SK-N-SH (cell line): ENCODE data around the gene SEMA4G. TPM values are rescaled to one million over a fixed set of nuclear protein-coding genes. Genes with fewer than 3 reads are reported as not detected.
A peak's percentile ranks its signal among the peaks of the same experiment; 100 is the strongest.

Source experiments
- CTCF ChIA-PET: fragments of 300-600, 350-600 bp; formaldehyde crosslinking; extraction: SDS; loops from one replicate; lab custom pipeline; 2021; lab: Yijun Ruan, JAX
- POLR2A ChIA-PET: fragments of 350-600 bp; sonication (Branson Sonifier 250); formaldehyde crosslinking; extraction: SDS; loops from one replicate; lab custom pipeline; 2020; ENCODE audit warnings: antibody characterized with exemption, inconsistent platforms; lab: Yijun Ruan, JAX
- DNase-seq: peaks from one replicate; pipeline ENCODE4 v3.0.0; 2012
- H2AFZ ChIP-seq: fragments of 200-600 bp; sonication (generic); 2 replicates; pipeline ENCODE4 v1.8.1; 2016; ENCODE audit warnings: antibody characterized with exemption, mild to moderate bottlenecking, low read depth
- H3F3A ChIP-seq: fragments of 200-600 bp; sonication (generic); replicated peaks from 2 replicates; pipeline ENCODE3; 2016; ENCODE audit warnings: antibody characterized with exemption, mild to moderate bottlenecking; ENCODE audit not compliant: insufficient read depth
- H3K27ac ChIP-seq, 2 experiments: fragments of 200-500 bp in 1 of 2; fragments of 200-600 bp in 1 of 2; sonication (Bioruptor generic) in 1 of 2; sonication (generic), shearing (Covaris generic) in 1 of 2; 2 replicates each; pipeline versions ENCODE4 v1.5.1 to v1.6.1; 2014 to 2016; ENCODE audit warnings: low read depth in 2 of 2, inconsistent platforms in 1 of 2, low read length in 1 of 2, mild to moderate bottlenecking in 1 of 2, mixed read lengths in 1 of 2
- H3K27me3 ChIP-seq: fragments of 200-600 bp; sonication (generic), shearing (Covaris generic); 2 replicates; pipeline ENCODE4 v1.6.1; 2016; ENCODE audit warnings: mixed run types; ENCODE audit not compliant: insufficient read depth
- H3K36me3 ChIP-seq, 2 experiments: fragments of 200-500 bp in 1 of 2; fragments of 200-600 bp in 1 of 2; sonication (Bioruptor generic) in 1 of 2; sonication (generic) in 1 of 2; replicated peaks in 1 of 2; 2 replicates each; pipeline versions ENCODE3 to v1.5.1; 2014 to 2016; ENCODE audit warnings: low read length in 1 of 2, mild to moderate bottlenecking in 1 of 2; ENCODE audit not compliant: insufficient read depth in 2 of 2, control insufficient read depth in 1 of 2
- H3K4me1 ChIP-seq, 2 experiments: fragments of 200-500 bp in 1 of 2; fragments of 200-600 bp in 1 of 2; sonication (Bioruptor generic) in 1 of 2; sonication (generic), shearing (Covaris generic) in 1 of 2; 2 replicates each; pipeline versions ENCODE4 v1.5.1 to v1.6.1; 2014 to 2016; ENCODE audit warnings: low read depth in 1 of 2, low read length in 1 of 2, mixed run types in 1 of 2; ENCODE audit not compliant: insufficient read depth in 2 of 2, control insufficient read depth in 1 of 2
- H3K4me2 ChIP-seq: fragments of 200-600 bp; sonication (generic), shearing (Covaris generic); 2 replicates; pipeline ENCODE4 v1.6.1; 2017; ENCODE audit warnings: mixed run types
- H3K4me3 ChIP-seq, 2 experiments: fragments of 200-500 bp in 1 of 2; fragments of 200-600 bp in 1 of 2; sonication (Bioruptor generic) in 1 of 2; sonication (generic), shearing (Covaris generic) in 1 of 2; 2 replicates each; pipeline versions ENCODE4 v1.5.1 to v1.8.1; 2014 to 2016; ENCODE audit warnings: low read depth in 2 of 2, inconsistent platforms in 1 of 2, low read length in 1 of 2, mild to moderate bottlenecking in 1 of 2, mixed read lengths in 1 of 2, moderate library complexity in 1 of 2
- H3K79me2 ChIP-seq: fragments of 200-600 bp; sonication (generic); 2 replicates; pipeline ENCODE4 v1.8.1; 2017; ENCODE audit warnings: mild to moderate bottlenecking; ENCODE audit not compliant: insufficient read depth
- H3K9ac ChIP-seq: fragments of 200-600 bp; sonication (generic); 2 replicates; pipeline ENCODE4 v1.6.1; 2017; ENCODE audit warnings: mixed run types
- H3K9me2 ChIP-seq: fragments of 200-600 bp; sonication (generic); 2 replicates; pipeline ENCODE4 v1.6.1; 2017; ENCODE audit warnings: mixed run types
- H3K9me3 ChIP-seq: fragments of 200-600 bp; sonication (generic); 2 replicates; pipeline ENCODE4 v1.6.1; 2017; ENCODE audit warnings: mixed run types, mild to moderate bottlenecking, moderate library complexity
- H4K20me1 ChIP-seq: fragments of 200-600 bp; sonication (generic); 2 replicates; pipeline ENCODE4 v1.6.1; 2017; ENCODE audit warnings: mild to moderate bottlenecking, mixed run types; ENCODE audit not compliant: insufficient read depth
- ELF1 ChIP-seq: IDR thresholded peaks from 2 replicates; pipeline ENCODE4 v1.4.0; 2012
- EP300 ChIP-seq, 2 experiments: IDR thresholded peaks; 2 replicates each; pipeline versions ENCODE4 v1.4.0 to v1.6.1; 2012; ENCODE audit warnings: borderline replicate concordance in 1 of 2, low read depth in 1 of 2, low read length in 1 of 2
- FOXJ3 ChIP-seq: sonication (generic); formaldehyde crosslinking; IDR thresholded peaks from 2 replicates; pipeline ENCODE4 v1.5.1; 2020; ENCODE audit warnings: mild to moderate bottlenecking, missing genetic modification reagents
- GABPA ChIP-seq: IDR thresholded peaks from 2 replicates; pipeline ENCODE4 v1.4.0; 2012; ENCODE audit warnings: low read depth, mild to moderate bottlenecking
- GATA2 ChIP-seq: sonication (generic); formaldehyde crosslinking; IDR thresholded peaks from 2 replicates; pipeline ENCODE4 v1.5.0; 2020; ENCODE audit warnings: mild to moderate bottlenecking, missing genetic modification reagents
- JUND ChIP-seq: IDR thresholded peaks from 2 replicates; pipeline ENCODE4 v1.4.0; 2012
- NFIC ChIP-seq: IDR thresholded peaks from 2 replicates; pipeline ENCODE4 v1.4.0; 2012; ENCODE audit warnings: borderline replicate concordance
- POLR2AphosphoS5 ChIP-seq: IDR thresholded peaks from 2 replicates; pipeline ENCODE4 v1.6.1; 2012; ENCODE audit warnings: low read depth, low read length
- RAD21 ChIP-seq: IDR thresholded peaks from 2 replicates; pipeline ENCODE4 v1.6.1; 2012; ENCODE audit warnings: mild to moderate bottlenecking, low read length
- RXRA ChIP-seq: IDR thresholded peaks from 2 replicates; pipeline ENCODE4 v1.4.0; 2012; ENCODE audit warnings: low read depth, mild to moderate bottlenecking, borderline replicate concordance
- SMC3 ChIP-seq: IDR thresholded peaks from 2 replicates; pipeline ENCODE4 v1.6.1; 2012; ENCODE audit warnings: low read depth, low read length, improper control_type of control experiment
- TAF1 ChIP-seq: IDR thresholded peaks from 2 replicates; pipeline ENCODE4 v1.6.1; 2012; ENCODE audit warnings: low read depth, mild to moderate bottlenecking, low read length, moderate library complexity, borderline replicate concordance
- TCF12 ChIP-seq: IDR thresholded peaks from 2 replicates; pipeline ENCODE4 v1.4.0; 2012
- TEAD4 ChIP-seq: IDR thresholded peaks from 2 replicates; pipeline ENCODE4 v1.4.0; 2012; ENCODE audit warnings: mild to moderate bottlenecking, borderline replicate concordance; ENCODE audit not compliant: insufficient read depth
- WGBS: methylation state at CpG from one replicate; pipeline ENCODE4 v1.1.6; 2017; ENCODE audit warnings: low lambda C conversion rate; 5-methylcytosine and 5-hydroxymethylcytosine counted together
- polyA plus RNA-seq, 3 experiments: library from polyadenylated mRNA; depleted of rRNA; stranded (reverse); fragments of >200 nt; gene quantifications; 2 replicates each; pipeline ENCODE4 v1.2.3, GENCODE V29; 2012
- TF ChIP-seq, protein P1 (sequence below): IDR thresholded peaks from 2 replicates; pipeline ENCODE4 v1.6.1; 2012; ENCODE audit warnings: mild to moderate bottlenecking, low read depth, low read length, moderate library complexity
- TF ChIP-seq, protein P2 (sequence below): IDR thresholded peaks from 2 replicates; pipeline ENCODE4 v1.4.0; 2012; ENCODE audit warnings: low read depth, borderline replicate concordance

Gene SEMA4G
- polyA plus RNA-seq, 1 of the 3 experiments (the other 2 are of a cell fraction), result 16.2 TPM

- Histone ChIP-seq H3K9ac (peak overlapping the region; percentile 61; the same call in 1 of the 2 replicates), H3K27me3 (no peaks in the 10 kb centered on the region), H3K9me2 (no peaks in the 10 kb centered on the region), H3F3A (peaks cover 3% of the 10 kb centered on the region), H3K9me3 (no peaks in the 10 kb centered on the region), H3K4me1 (peaks cover 4 to 19% of the 10 kb centered on the region in 2 experiments; a peak in 2 of 4 replicates), H3K27ac (no peak overlapping the region), H3K79me2 (no peaks in the 10 kb centered on the region), H3K36me3 (peaks cover 5 to 18% of the 10 kb centered on the region in 2 experiments), H3K4me2 (peak overlapping the region; percentile 99), H2AFZ (0 out of 2 replicates have a peak overlapping the region, but pooled peaks have one; percentile 81), H3K4me3 (peak overlapping the region; percentile 79 to 82)
- WGBS, result 35% methylated on average over 12 of the region's 13 CpGs
- POLR2A ChIA-PET, result no interaction called here
- TF ChIP-seq FOXJ3 (CRISPR knock-in tag) (0 out of 2 replicates have a peak, but pooled peaks have one; percentile 9), ELF1 (no peak)
- TF ChIP-seq, all 33 proteins: peak for 1
- DNase-seq, result peak; percentile 70
- CTCF ChIA-PET, result interaction anchor here (0.5 to 3.4 kb wide), 6 partner anchors 13 to 227 kb away, joined by 3 to 24 read pairs (median 4); no protein-coding TSS in a partner anchor
- H4K20me1 ChIP-seq, result no peaks in the 10 kb centered on the region
These were observed 991 bp downstream of the SEMA4G start for GRCh38 chr10:100970076-100970913.

- no peak for DNase-seq
- Histone ChIP-seq H3K27ac (no peak overlapping the region), H2AFZ (no peak overlapping the region), H3K27me3 (no peaks in the 10 kb centered on the region), H3K36me3 (peaks cover 0 to 9% of the 10 kb centered on the region in 2 experiments), H3K9me3 (no peaks in the 10 kb centered on the region), H3K4me1 (peaks cover 4 to 19% of the 10 kb centered on the region in 2 experiments; a peak in 2 of 4 replicates), H3K9me2 (no peaks in the 10 kb centered on the region), H3F3A (peaks cover 3% of the 10 kb centered on the region), H3K79me2 (no peaks in the 10 kb centered on the region), H4K20me1 (no peaks in the 10 kb centered on the region), H3K4me3 (no peak overlapping the region), H3K4me2 (no peak overlapping the region), H3K9ac (no peak overlapping the region)
- ChIA-PET CTCF (interaction anchor here (0.7 kb wide), 1 partner anchor 40 kb away, joined by 3 read pairs; no protein-coding TSS in a partner anchor), POLR2A (interaction anchor here (0.9 kb wide), 1 partner anchor 10 kb away, joined by 3 read pairs; no protein-coding TSS in a partner anchor)
- WGBS, result 75% methylated on average over 4 of the region's 4 CpGs
- no peak for TF ChIP-seq GATA2 (CRISPR knock-in tag)
- TF ChIP-seq TAF1, result no peak
- TF ChIP-seq TEAD4, result no peak
- TF ChIP-seq, protein P1, sequence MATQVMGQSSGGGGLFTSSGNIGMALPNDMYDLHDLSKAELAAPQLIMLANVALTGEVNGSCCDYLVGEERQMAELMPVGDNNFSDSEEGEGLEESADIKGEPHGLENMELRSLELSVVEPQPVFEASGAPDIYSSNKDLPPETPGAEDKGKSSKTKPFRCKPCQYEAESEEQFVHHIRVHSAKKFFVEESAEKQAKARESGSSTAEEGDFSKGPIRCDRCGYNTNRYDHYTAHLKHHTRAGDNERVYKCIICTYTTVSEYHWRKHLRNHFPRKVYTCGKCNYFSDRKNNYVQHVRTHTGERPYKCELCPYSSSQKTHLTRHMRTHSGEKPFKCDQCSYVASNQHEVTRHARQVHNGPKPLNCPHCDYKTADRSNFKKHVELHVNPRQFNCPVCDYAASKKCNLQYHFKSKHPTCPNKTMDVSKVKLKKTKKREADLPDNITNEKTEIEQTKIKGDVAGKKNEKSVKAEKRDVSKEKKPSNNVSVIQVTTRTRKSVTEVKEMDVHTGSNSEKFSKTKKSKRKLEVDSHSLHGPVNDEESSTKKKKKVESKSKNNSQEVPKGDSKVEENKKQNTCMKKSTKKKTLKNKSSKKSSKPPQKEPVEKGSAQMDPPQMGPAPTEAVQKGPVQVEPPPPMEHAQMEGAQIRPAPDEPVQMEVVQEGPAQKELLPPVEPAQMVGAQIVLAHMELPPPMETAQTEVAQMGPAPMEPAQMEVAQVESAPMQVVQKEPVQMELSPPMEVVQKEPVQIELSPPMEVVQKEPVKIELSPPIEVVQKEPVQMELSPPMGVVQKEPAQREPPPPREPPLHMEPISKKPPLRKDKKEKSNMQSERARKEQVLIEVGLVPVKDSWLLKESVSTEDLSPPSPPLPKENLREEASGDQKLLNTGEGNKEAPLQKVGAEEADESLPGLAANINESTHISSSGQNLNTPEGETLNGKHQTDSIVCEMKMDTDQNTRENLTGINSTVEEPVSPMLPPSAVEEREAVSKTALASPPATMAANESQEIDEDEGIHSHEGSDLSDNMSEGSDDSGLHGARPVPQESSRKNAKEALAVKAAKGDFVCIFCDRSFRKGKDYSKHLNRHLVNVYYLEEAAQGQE, result no peak
- no peak for TF ChIP-seq JUND
- no peak for TF ChIP-seq TCF12
- no peak for TF ChIP-seq GABPA
- no peak for TF ChIP-seq RXRA
- no peak for TF ChIP-seq RAD21
- TF ChIP-seq, protein P2, sequence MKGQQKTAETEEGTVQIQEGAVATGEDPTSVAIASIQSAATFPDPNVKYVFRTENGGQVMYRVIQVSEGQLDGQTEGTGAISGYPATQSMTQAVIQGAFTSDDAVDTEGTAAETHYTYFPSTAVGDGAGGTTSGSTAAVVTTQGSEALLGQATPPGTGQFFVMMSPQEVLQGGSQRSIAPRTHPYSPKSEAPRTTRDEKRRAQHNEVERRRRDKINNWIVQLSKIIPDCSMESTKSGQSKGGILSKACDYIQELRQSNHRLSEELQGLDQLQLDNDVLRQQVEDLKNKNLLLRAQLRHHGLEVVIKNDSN, result no peak
- TF ChIP-seq EP300 (IDR thresholded peaks at IDR 0.05; ENCODE audit: borderline replicate concordance in 1 of 2, low read depth in 1 of 2, low read length in 1 of 2), result no peak
- no peak for TF ChIP-seq POLR2AphosphoS5
- TF ChIP-seq SMC3, result no peak
- no peak for TF ChIP-seq NFIC
These were observed 1.9 kb downstream of the SEMA4G start for GRCh38 chr10:100970914-100971811.
